ENCODE results near the gene CNOT6. TPM values are rescaled to one million over a fixed set of nuclear protein-coding genes. Genes with fewer than 3 reads are reported as not detected.
"Not testable (repeated sequence)": the region's sequence is repeated elsewhere in the genome, so short reads cannot be mapped to it uniquely, and the experiment has no call there.

CNOT6 gene
- total RNA-seq: 10 to 100 TPM; 11.4 to 14.2 (median 13.2) TPM
- 5.0 TPM for polyA plus RNA-seq
- long read RNA-seq, donor 1, full-length matches to known transcripts: 5 of 12 reads
- long read RNA-seq, donor 1, partial matches to known transcripts: 1 of 12 reads
- long read RNA-seq, donor 1, other reads (novel, unspliced or antisense): 6 of 12 reads
- long read RNA-seq, donor 2, full-length matches to known transcripts: 4 of 8 reads
- long read RNA-seq, donor 2, partial matches to known transcripts: 0 of 8 reads
- long read RNA-seq, donor 2, other reads (novel, unspliced or antisense): 4 of 8 reads
- long read RNA-seq, donor 3, full-length matches to known transcripts: 2 of 8 reads
- long read RNA-seq, donor 3, partial matches to known transcripts: 4 of 8 reads
- long read RNA-seq, donor 3, other reads (novel, unspliced or antisense): 2 of 8 reads
- long read RNA-seq, donor 4, full-length matches to known transcripts: 6 of 8 reads
- long read RNA-seq, donor 4, partial matches to known transcripts: 0 of 8 reads
- long read RNA-seq, donor 4, other reads (novel, unspliced or antisense): 2 of 8 reads

DNA sequence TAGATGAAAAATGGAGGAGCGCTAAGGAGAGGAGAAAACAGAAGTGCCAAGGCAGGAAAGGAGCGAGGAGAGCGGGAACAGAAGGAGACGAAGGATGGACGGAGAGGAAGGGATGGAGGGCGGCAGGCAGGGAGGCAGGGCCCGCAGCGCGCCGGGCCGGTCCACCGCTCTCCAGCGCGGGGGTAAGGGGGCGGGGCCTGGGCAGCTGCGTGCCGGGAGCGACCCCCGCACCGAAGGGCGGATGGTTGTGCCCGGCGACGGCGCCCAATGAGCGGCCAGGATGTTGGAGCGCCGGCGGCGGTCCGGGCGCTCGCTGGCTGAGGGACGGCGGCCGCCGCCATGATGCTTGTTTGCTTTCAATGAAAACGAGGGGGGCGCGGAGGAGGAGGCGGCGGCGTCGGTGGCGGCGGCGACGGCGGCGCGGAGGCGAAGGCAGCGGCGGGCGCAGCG, at the start of gene CNOT6:
Gene CNOT6 (plus strand): TSS at position 320 of the 450 bp plus-strand sequence. CDS start 34,898 bp downstream, outside the sequence.
- under 1% methylated on average over 56 of the region's 56 CpGs for WGBS
- intact Hi-C loops (cut with DNase I): no loop called here
- ATAC-seq (peak; percentile 99), DNase-seq (peak; percentile 93 to 97 (median 97))
- Histone ChIP-seq H3K4me3 (ENCODE audit: low read length) (peak within 1 kb of the TSS; percentile 80), H3K27ac (ENCODE audit: low read length) (peak within 1 kb of the TSS; percentile 86), H3K4me1 (ENCODE audit: control insufficient read depth, insufficient read depth, low read length) (no peaks in the 10 kb centered on the region), H3K27me3 (ENCODE audit: control insufficient read depth, insufficient read depth) (no peaks in the 10 kb centered on the region), H3K9me3 (ENCODE audit: control insufficient read depth, low read length) (no peaks in the 10 kb centered on the region)

DNA sequence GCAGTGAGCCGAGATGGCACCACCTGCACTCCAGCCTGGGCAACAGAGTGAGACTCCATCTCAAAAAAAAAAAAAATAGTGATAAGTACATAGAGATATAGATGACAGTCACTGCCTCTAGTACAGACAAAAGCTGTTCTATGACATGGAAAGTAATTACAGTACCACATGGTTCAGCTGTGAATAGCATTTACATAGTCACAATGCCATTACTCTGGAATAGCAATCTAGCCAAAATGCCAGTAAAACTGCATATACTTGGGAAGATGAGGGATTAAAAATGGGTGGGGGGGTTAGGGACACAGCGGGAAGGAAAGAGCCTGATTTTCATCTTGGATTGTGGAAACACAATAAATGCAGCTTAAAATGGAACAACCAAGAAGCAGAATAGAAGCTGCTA, 39.4 kb upstream of the CNOT6 start:
- no peaks in the 10 kb centered on the region for H3K4me1 ChIP-seq (ENCODE audit: control insufficient read depth, insufficient read depth, low read length)
- ATAC-seq: no peak
- no peak for DNase-seq
- intact Hi-C loops (cut with DNase I): no loop called here
- H3K27me3 ChIP-seq (ENCODE audit: control insufficient read depth, insufficient read depth): no peaks in the 10 kb centered on the region
- H3K9me3 ChIP-seq (ENCODE audit: control insufficient read depth, low read length): no peaks in the 10 kb centered on the region
- no peak overlapping the region for H3K27ac ChIP-seq (ENCODE audit: low read length)
- H3K4me3 ChIP-seq (ENCODE audit: low read length): no peak overlapping the region
- 75% methylated on average over 2 of the region's 2 CpGs for WGBS

DNA sequence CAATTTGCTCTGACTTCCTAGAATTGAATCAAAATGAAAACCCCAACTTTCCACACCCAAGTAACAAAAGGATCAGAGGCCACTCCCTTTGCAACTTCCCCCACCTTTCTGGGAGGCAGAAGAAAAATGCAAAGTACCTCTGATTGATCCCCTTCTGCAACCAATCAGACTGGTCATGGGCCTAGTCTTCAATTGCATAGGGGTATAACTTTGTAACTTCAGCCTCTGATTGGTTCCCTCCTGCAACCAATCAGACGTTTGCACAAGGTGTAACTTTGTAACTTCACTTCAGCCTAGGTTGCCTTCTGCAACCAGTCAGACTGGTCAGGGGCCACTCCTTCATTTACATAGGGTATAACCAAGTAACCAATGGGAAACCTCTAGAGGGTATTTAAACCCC, 38.3 kb upstream of the CNOT6 start:
- H3K27ac ChIP-seq (ENCODE audit: low read length): no peak overlapping the region
- intact Hi-C loops (cut with DNase I): no loop called here
- no peak overlapping the region for H3K4me3 ChIP-seq (ENCODE audit: low read length)
- ATAC-seq (no peak), DNase-seq (no peak)
- 61% methylated on average over 1 of the region's 1 CpG for WGBS
- no peaks in the 10 kb centered on the region for H3K4me1 ChIP-seq (ENCODE audit: control insufficient read depth, insufficient read depth, low read length)
- no peaks in the 10 kb centered on the region for H3K9me3 ChIP-seq (ENCODE audit: control insufficient read depth, low read length)
- H3K27me3 ChIP-seq (ENCODE audit: control insufficient read depth, insufficient read depth): no peaks in the 10 kb centered on the region

DNA sequence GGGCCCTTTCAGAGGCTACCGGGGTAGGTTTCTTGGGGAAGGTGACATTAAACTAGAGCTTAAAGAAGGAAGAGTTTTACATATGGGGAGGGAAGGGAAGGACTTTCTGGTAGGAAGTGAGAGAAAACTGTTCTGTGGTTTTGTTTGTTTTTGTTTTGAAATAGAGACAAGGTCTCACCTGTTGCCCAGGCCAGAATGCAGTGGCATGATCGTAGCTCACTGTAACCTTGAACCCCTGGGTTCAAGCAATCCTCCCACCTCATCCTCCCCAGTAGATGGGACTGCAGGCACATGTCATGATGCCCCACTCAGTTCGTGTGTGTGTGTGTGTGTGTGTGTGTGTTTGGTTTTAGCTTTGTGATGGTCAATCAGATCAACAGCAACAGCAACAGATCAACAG, 37.4 kb upstream of the CNOT6 start:
- no peak overlapping the region for H3K27ac ChIP-seq (ENCODE audit: low read length)
- ATAC-seq: no peak
- H3K4me1 ChIP-seq (ENCODE audit: control insufficient read depth, insufficient read depth, low read length): no peaks in the 10 kb centered on the region
- DNase-seq: no peak
- H3K4me3 ChIP-seq (ENCODE audit: low read length): no peak overlapping the region
- H3K27me3 ChIP-seq (ENCODE audit: control insufficient read depth, insufficient read depth): no peaks in the 10 kb centered on the region
- 57% methylated on average over 3 of the region's 3 CpGs for WGBS
- no peaks in the 10 kb centered on the region for H3K9me3 ChIP-seq (ENCODE audit: control insufficient read depth, low read length)
- intact Hi-C loops (cut with DNase I): no loop called here

DNA sequence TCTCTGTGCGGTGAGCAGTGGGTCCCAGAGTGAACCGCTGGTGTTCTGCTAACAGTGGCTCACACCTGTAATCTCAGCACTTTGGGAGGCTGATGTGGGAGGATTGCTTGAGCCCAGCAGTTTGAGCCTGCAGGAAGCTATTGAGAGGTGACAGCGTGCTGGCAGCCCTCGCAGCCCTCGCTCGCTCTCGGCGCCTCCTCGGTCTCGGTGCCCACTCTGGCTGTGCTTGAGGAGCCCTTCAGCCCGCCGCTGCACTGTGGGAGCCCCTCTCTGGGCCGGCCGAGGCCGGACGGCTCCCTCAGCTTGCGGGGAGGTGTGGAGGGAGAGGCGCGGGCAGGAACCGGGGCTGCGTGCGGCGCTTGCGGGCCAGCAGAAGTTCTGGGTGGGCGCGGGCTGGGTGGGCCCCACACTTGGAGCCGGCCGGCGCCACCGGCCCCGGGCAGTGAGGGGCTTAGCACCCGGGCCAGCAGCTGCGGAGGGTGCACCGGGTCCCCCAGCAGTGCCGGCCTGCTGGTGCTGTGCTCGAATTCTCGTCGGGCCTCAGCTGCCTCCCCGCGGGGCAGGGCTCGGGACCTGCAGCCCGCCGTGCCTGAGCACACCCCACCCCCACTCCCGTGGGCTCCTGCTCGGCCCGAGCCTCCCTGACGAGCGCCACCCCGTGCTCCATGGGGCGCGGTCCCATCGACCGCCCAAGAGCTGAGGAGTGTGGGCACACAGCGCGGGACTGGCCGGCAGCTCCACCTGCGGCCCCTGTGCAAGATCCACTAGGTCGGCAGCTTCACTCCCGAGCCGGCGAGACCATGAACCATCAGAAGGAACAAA, 35.1 kb upstream of the CNOT6 start:
- H3K27ac ChIP-seq (ENCODE audit: low read length); H3K4me1 ChIP-seq (ENCODE audit: control insufficient read depth, insufficient read depth, low read length); H3K27me3 ChIP-seq (ENCODE audit: control insufficient read depth, insufficient read depth); DNase-seq; H3K4me3 ChIP-seq (ENCODE audit: low read length); H3K9me3 ChIP-seq (ENCODE audit: control insufficient read depth, low read length); intact Hi-C loops (cut with DNase I); ATAC-seq: not testable (repeated sequence)
- WGBS: 96% methylated on average over 61 of the region's 61 CpGs

DNA sequence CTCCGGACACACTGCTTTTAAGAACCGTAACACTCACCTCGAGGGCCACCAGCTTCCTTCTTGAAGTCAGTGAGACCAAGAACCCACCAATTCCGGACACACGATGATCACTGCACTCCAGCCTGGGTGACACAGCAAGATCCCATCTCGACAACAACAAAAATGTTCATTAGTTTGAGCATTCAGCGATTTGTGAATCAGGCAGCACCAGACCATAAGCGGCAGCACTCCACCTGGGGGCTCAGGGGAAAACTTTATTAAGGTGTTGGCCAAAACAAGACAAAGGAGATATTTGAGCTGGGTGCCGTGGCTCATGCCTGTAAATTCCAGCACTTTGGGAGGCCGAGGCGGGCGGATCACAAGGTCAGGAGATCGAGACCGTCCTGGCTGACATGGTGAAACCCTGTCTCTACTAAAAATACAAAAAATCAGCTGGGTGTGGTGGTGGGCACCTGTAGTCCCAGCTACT, 34.5 kb upstream of the CNOT6 start:
- not testable (repeated sequence) for ATAC-seq

DNA sequence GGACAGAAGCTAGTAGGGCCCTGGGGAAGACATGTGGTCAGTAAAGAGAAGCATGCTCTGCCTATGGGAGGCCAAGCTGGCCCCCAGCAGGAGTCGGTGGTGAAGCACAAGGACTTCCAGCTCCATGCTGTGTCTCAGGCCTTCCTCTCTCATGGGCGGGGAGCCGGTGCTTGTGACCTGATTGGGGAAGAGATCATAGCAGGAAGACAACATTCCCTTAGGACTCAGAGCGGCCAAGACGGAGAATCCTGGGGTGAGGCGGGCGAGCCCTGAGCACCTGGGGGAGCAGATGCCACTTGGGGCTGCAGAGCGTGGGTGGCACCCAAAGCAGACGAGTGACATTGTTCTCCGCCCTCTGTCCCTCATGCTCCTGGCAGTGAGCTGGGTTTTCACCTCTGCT, 33.3 kb upstream of the CNOT6 start:
- DNase-seq: no peak
- no peaks in the 10 kb centered on the region for H3K9me3 ChIP-seq (ENCODE audit: control insufficient read depth, low read length)
- no peak overlapping the region for H3K4me3 ChIP-seq (ENCODE audit: low read length)
- no peaks in the 10 kb centered on the region for H3K27me3 ChIP-seq (ENCODE audit: control insufficient read depth, insufficient read depth)
- ATAC-seq: no peak
- WGBS: 93% methylated on average over 10 of the region's 10 CpGs
- intact Hi-C loops (cut with DNase I): no loop called here
- H3K27ac ChIP-seq (ENCODE audit: low read length): no peak overlapping the region
- no peaks in the 10 kb centered on the region for H3K4me1 ChIP-seq (ENCODE audit: control insufficient read depth, insufficient read depth, low read length)

More for the DNA sequence above, 34.5 kb upstream of the CNOT6 start:
- H3K27ac ChIP-seq (ENCODE audit: low read length); H3K9me3 ChIP-seq (ENCODE audit: control insufficient read depth, low read length); H3K4me1 ChIP-seq (ENCODE audit: control insufficient read depth, insufficient read depth, low read length); intact Hi-C loops (cut with DNase I); H3K27me3 ChIP-seq (ENCODE audit: control insufficient read depth, insufficient read depth); H3K4me3 ChIP-seq (ENCODE audit: low read length); DNase-seq: not testable (repeated sequence)
- 95% methylated on average over 14 of the region's 14 CpGs for WGBS

DNA sequence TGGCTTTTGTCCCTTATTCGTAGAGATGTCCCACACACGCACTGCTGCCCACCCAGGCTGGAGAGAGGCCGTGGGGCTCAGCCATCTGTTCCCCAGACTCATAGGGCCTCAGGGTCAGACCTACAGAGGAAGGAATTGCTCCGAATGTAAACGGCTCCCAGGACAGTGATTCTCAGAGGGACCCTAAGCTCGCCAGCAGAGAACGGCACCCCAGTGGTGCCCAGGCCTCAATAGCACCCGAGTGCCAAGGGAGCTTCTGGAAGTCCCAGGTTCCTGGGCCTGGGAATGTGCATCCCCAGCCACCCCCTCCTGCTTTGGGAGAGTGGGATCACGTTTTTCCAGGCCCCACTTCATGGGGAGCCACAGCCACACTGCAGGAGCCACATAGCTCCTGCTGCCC, 32.9 kb upstream of the CNOT6 start:
- DNase-seq (no peak), ATAC-seq (no peak)
- WGBS: 78% methylated on average over 9 of the region's 9 CpGs
- Histone ChIP-seq H3K27me3 (ENCODE audit: control insufficient read depth, insufficient read depth) (no peaks in the 10 kb centered on the region), H3K4me1 (ENCODE audit: control insufficient read depth, insufficient read depth, low read length) (no peaks in the 10 kb centered on the region), H3K4me3 (ENCODE audit: low read length) (no peak overlapping the region), H3K27ac (ENCODE audit: low read length) (no peak overlapping the region), H3K9me3 (ENCODE audit: control insufficient read depth, low read length) (no peaks in the 10 kb centered on the region)
- intact Hi-C loops (cut with DNase I): no loop called here

DNA sequence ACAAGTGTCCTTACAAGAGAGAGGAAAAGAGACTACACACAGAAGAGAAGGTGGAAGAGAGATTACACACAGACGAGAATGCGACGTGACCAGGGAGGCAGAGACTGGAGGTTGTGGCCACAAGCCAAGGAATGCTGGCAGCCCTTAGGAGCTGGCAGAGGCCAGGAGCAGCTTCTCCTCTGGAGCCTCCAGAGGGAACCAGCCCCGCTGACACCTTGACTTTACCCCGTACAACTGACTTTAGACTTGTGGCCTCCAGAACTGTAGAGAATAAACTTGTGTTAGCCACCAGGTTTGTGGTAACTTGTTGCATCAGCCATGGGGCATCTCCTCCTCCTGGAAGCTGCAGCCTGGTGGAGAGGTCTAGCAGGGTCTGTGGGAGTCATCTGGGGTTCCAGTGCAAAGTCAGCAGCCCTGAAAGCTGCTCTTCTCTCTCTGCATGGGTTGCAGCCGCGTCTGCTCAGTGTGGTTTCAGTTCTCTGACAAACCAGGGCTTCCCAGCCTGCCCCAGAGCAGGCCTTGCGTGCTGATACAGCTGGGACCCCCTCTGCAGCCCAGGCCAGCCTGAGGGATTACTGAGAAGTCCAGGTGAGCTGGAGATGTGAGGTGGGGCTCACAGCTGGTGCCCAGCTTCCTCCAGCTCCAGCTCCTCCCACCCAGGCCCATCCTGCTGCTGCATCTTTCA, 30.8 kb upstream of the CNOT6 start:
- Histone ChIP-seq H3K27me3 (ENCODE audit: control insufficient read depth, insufficient read depth) (no peaks in the 10 kb centered on the region), H3K4me1 (ENCODE audit: control insufficient read depth, insufficient read depth, low read length) (no peaks in the 10 kb centered on the region), H3K9me3 (ENCODE audit: control insufficient read depth, low read length) (no peaks in the 10 kb centered on the region), H3K4me3 (ENCODE audit: low read length) (no peak overlapping the region), H3K27ac (ENCODE audit: low read length) (no peak overlapping the region)
- intact Hi-C loops (cut with DNase I): no loop called here
- no peak for ATAC-seq
- WGBS: 65% methylated on average over 8 of the region's 8 CpGs
- DNase-seq: no peak

DNA sequence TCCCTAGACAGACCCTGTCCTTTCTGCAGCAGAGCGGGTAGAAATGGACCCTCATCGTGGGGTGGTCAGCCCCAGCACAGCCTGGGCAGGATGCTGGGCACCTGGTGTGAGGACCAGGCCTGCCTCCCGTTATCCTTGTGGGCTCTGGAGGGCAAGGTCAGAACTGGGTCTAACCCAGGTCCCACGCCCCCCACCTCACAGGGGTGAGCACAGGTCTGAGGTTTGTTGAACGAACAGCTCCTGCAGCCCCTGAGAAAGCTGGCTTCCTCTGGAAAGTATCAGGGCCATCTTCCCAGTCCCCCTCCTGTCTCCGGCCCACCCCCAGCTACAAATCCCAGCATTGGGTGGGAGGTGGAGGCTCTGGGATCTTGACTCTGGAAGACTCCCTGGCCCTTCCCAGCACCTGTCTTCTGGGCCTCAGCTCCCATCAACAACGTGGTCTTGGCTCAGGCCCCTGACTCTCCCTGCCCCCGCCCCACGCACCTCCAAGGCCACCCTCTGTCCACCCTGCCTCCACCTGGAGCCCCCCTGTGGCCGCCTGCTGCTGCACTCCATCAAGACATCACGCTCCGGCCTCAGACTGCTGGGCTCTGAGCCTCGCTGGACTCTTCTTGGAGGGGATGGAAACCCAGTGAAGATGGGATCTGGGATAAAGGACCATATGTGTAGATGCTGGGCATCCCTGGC, 30.1 kb upstream of the CNOT6 start:
- intact Hi-C loops (cut with DNase I): no loop called here
- H3K9me3 ChIP-seq (ENCODE audit: control insufficient read depth, low read length): no peaks in the 10 kb centered on the region
- DNase-seq (no peak), ATAC-seq (no peak)
- H3K27ac ChIP-seq (ENCODE audit: low read length): no peak overlapping the region
- no peaks in the 10 kb centered on the region for H3K27me3 ChIP-seq (ENCODE audit: control insufficient read depth, insufficient read depth)
- 74% methylated on average over 13 of the region's 13 CpGs for WGBS
- H3K4me1 ChIP-seq (ENCODE audit: control insufficient read depth, insufficient read depth, low read length): no peaks in the 10 kb centered on the region
- no peak overlapping the region for H3K4me3 ChIP-seq (ENCODE audit: low read length)
